Measurements from ENCODE around the gene E2F4.

GRCh38 chr16:67240506-67240905 is 48.6 kb downstream of the E2F4 start:
- TF ChIP-seq CTCF (IDR thresholded peaks at IDR 0.05) (no peak), POLR2A (IDR thresholded peaks at IDR 0.05) (no peak)

All from body of pancreas (tissue), 4 donors.